ENCODE measurements around the gene SAMMSON. TPM values are rescaled to one million over a fixed set of nuclear protein-coding genes. Genes with fewer than 3 reads are reported as not detected.

Gene SAMMSON
- polyA plus RNA-seq, 3 donors = not detected

- WGBS, 3 donors = 44 to 61% (median 59%) methylated on average over 4 of the region's 4 CpGs
- H3K27ac ChIP-seq (ENCODE audit: low read depth, low read length) = no peak overlapping the region
These were observed 1.1 kb downstream of the SAMMSON start for GRCh38 chr3:70000563-70001081.

GRCh38 chr3:70003119-70003518 lies 3.6 kb downstream of the SAMMSON start:
- no peak overlapping the region for H3K27ac ChIP-seq (ENCODE audit: low read depth, low read length)

GRCh38 chr3:70006089-70006488 lies 6.6 kb downstream of the SAMMSON start:
- WGBS, 3 donors = 55 to 83% (median 65%) methylated on average over 4 of the region's 4 CpGs

GRCh38 chr3:70010346-70010745 lies 10.8 kb downstream of the SAMMSON start:
- WGBS, 3 donors = 56 to 97% (median 74%) methylated on average over 2 of the region's 2 CpGs
- no peak overlapping the region for H3K27ac ChIP-seq (ENCODE audit: low read depth, low read length)

More at GRCh38 chr3:70006089-70006488, 6.6 kb downstream of the SAMMSON start:
- H3K27ac ChIP-seq (ENCODE audit: low read depth, low read length) = no peak overlapping the region

- H3K27ac ChIP-seq (ENCODE audit: low read depth, low read length) = no peak overlapping the region
- WGBS, 3 donors = 22 to 64% (median 59%) methylated on average over 1 of the region's 1 CpG
These were observed 12.0 kb downstream of the SAMMSON start for GRCh38 chr3:70011582-70011981.

- no peak overlapping the region for H3K27ac ChIP-seq (ENCODE audit: low read depth, low read length)
These were observed 21.6 kb downstream of the SAMMSON start for GRCh38 chr3:70020906-70021660.

GRCh38 chr3:70028361-70028760 lies 28.8 kb downstream of the SAMMSON start:
- H3K27ac ChIP-seq (ENCODE audit: low read depth, low read length) = no peak overlapping the region

More at GRCh38 chr3:70020906-70021660, 21.6 kb downstream of the SAMMSON start:
- WGBS, 3 donors = 37 to 63% (median 43%) methylated on average over 3 of the region's 3 CpGs

GRCh38 chr3:70038693-70039092 lies 39.2 kb downstream of the SAMMSON start:
- WGBS, 3 donors = 80 to 89% (median 89%) methylated on average over 1 of the region's 1 CpG
- H3K27ac ChIP-seq (ENCODE audit: low read depth, low read length) = no peak overlapping the region

- 81 to 94% (median 89%) methylated on average over 3 of the region's 3 CpGs for WGBS, 3 donors
- no peak overlapping the region for H3K27ac ChIP-seq (ENCODE audit: low read depth, low read length)
These were observed 40.9 kb downstream of the SAMMSON start for GRCh38 chr3:70040386-70040785.

GRCh38 chr3:70042641-70043040 lies 43.1 kb downstream of the SAMMSON start:
- H3K27ac ChIP-seq (ENCODE audit: low read depth, low read length) = no peak overlapping the region
- 65 to 74% (median 72%) methylated on average over 3 of the region's 3 CpGs for WGBS, 3 donors

GRCh38 chr3:70049761-70050160 lies 50.2 kb downstream of the SAMMSON start:
- H3K27ac ChIP-seq (ENCODE audit: low read depth, low read length) = no peak overlapping the region
- 61 to 64% (median 61%) methylated on average over 3 of the region's 3 CpGs for WGBS, 3 donors

GRCh38 chr3:70053293-70053692 lies 53.8 kb downstream of the SAMMSON start:
- WGBS, 3 donors = 45 to 85% (median 58%) methylated on average over 1 of the region's 1 CpG
- H3K27ac ChIP-seq (ENCODE audit: low read depth, low read length) = no peak overlapping the region

GRCh38 chr3:70056081-70056480 lies 56.5 kb downstream of the SAMMSON start:
- 90 to 96% (median 95%) methylated on average over 3 of the region's 3 CpGs for WGBS, 3 donors
- no peak overlapping the region for H3K27ac ChIP-seq (ENCODE audit: low read depth, low read length)

- 67 to 84% (median 73%) methylated on average over 1 of the region's 1 CpG for WGBS, 3 donors
- no peak overlapping the region for H3K27ac ChIP-seq (ENCODE audit: low read depth, low read length)
These were observed 57.9 kb downstream of the SAMMSON start for GRCh38 chr3:70057426-70057825.

- WGBS, 3 donors = 83 to 92% (median 92%) methylated on average over 5 of the region's 5 CpGs
- H3K27ac ChIP-seq (ENCODE audit: low read depth, low read length) = no peak overlapping the region
These were observed 61.6 kb downstream of the SAMMSON start for GRCh38 chr3:70061096-70061495.

GRCh38 chr3:70064194-70064779 lies 64.8 kb downstream of the SAMMSON start:
- 33 to 39% (median 35%) methylated on average over 5 of the region's 5 CpGs for WGBS, 3 donors
- H3K27ac ChIP-seq (ENCODE audit: low read depth, low read length) = no peak overlapping the region

- WGBS, 3 donors = 72 to 74% (median 72%) methylated on average over 7 of the region's 7 CpGs
- no peak overlapping the region for H3K27ac ChIP-seq (ENCODE audit: low read depth, low read length)
These were observed 66.2 kb downstream of the SAMMSON start for GRCh38 chr3:70065696-70066253.

GRCh38 chr3:70067860-70068521 lies 68.5 kb downstream of the SAMMSON start:
- no peak overlapping the region for H3K27ac ChIP-seq (ENCODE audit: low read depth, low read length)

GRCh38 chr3:70069557-70069956 lies 70.0 kb downstream of the SAMMSON start:
- 90 to 94% (median 90%) methylated on average over 5 of the region's 5 CpGs for WGBS, 3 donors
- no peak overlapping the region for H3K27ac ChIP-seq (ENCODE audit: low read depth, low read length)

More at GRCh38 chr3:70067860-70068521, 68.5 kb downstream of the SAMMSON start:
- 65 to 82% (median 67%) methylated on average over 7 of the region's 7 CpGs for WGBS, 3 donors
